ENCODE measurements around the gene MRPS26. TPM values are rescaled to one million over a fixed set of nuclear protein-coding genes. Genes with fewer than 3 reads are reported as not detected.

The MRPS26 gene
- 10 to 100 TPM; 34.4 to 50.8 (median 44.9) TPM for total RNA-seq

DNA sequence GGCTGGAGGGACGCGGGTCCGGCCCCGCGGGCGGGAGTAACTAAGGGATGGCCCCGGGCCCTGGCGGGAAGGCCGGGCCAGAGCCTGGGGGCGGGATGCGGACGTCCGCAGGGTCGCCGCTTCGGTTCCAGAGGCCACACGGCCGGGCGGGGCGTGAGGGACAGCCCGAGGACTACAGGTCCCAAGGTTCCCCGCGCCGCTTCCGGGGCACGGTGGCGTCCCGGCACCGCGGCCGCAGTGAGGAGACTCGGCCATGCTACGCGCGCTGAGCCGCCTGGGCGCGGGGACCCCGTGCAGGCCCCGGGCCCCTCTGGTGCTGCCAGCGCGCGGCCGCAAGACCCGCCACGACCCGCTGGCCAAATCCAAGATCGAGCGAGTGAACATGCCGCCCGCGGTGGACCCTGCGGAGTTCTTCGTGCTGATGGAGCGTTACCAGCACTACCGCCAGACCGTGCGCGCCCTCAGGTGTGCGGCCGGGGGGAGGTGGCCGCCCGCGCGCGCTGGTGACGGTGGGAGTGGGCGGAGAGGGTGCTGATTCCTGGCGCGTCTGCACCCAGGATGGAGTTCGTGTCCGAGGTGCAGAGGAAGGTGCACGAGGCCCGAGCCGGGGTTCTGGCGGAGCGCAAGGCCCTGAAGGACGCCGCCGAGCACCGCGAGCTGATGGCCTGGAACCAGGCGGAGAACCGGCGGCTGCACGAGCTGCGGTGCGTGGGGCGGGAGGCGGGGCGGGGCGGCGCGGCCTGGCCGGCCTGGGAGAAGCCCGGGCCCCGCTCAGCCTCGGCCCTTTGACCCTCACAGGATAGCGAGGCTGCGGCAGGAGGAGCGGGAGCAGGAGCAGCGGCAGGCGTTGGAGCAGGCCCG lies at the start of gene MRPS26:
Gene MRPS26 (plus strand): TSS at position 237 of the 861 bp plus-strand sequence. CDS start 17 bp downstream, at position 254.
- intact Hi-C loops (cut with DNase I; ENCODE audit: low total_unique reads): loop anchor here (5.0 kb wide), 1 partner anchor 71 kb away; no protein-coding TSS in a partner anchor
- H3K27me3 ChIP-seq: no peaks in the 10 kb centered on the region
- peaks cover 4 to 5% of the 10 kb centered on the region in 2 donors for H3K4me1 ChIP-seq

DNA sequence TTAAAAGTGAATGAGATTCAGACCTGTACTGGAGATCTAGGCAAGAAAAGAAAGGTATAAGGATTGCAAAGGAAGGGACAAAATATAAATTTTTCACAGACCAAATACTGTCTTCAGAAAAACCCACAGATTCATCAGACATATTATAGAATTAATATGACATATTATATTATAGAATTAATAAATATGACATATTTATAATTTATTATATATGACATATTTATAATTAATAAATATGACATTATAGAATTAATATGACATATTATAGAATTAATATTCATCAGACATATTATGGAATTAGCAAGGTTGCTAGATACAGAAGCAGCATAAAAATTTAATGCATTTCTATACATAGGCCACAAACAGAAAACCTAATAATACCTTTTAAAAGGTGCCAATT lies 47.1 kb upstream of the MRPS26 start:
- H3K36me3 ChIP-seq: no peaks in the 10 kb centered on the region
- H3K4me3 ChIP-seq: no peak overlapping the region
- H3K9me3 ChIP-seq: no peaks in the 10 kb centered on the region
- no peaks in the 10 kb centered on the region for H3K4me1 ChIP-seq
- H3K27ac ChIP-seq: no peak overlapping the region
- no peaks in the 10 kb centered on the region for H3K27me3 ChIP-seq
- no peak for TF ChIP-seq POLR2AphosphoS5 (IDR thresholded peaks at IDR 0.05)
- no peak for TF ChIP-seq POLR2A (IDR thresholded peaks at IDR 0.05)
- TF ChIP-seq, protein P1, sequence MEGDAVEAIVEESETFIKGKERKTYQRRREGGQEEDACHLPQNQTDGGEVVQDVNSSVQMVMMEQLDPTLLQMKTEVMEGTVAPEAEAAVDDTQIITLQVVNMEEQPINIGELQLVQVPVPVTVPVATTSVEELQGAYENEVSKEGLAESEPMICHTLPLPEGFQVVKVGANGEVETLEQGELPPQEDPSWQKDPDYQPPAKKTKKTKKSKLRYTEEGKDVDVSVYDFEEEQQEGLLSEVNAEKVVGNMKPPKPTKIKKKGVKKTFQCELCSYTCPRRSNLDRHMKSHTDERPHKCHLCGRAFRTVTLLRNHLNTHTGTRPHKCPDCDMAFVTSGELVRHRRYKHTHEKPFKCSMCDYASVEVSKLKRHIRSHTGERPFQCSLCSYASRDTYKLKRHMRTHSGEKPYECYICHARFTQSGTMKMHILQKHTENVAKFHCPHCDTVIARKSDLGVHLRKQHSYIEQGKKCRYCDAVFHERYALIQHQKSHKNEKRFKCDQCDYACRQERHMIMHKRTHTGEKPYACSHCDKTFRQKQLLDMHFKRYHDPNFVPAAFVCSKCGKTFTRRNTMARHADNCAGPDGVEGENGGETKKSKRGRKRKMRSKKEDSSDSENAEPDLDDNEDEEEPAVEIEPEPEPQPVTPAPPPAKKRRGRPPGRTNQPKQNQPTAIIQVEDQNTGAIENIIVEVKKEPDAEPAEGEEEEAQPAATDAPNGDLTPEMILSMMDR (IDR thresholded peaks at IDR 0.05): no peak
- intact Hi-C loops (cut with DNase I; ENCODE audit: low total_unique reads): no loop called here
- DNase-seq (ENCODE audit: low spot score in 2 of 2): no peak

More for the DNA sequence above, at the start of gene MRPS26:
- peak within 1 kb of the TSS; percentile 82 to 91 (median 88) for H3K4me3 ChIP-seq
- H3K36me3 ChIP-seq: no peaks in the 10 kb centered on the region
- TF ChIP-seq POLR2A (IDR thresholded peaks at IDR 0.05): peak; percentile 25
- TF ChIP-seq, protein P1 (IDR thresholded peaks at IDR 0.05): no peak
- TF ChIP-seq POLR2AphosphoS5 (IDR thresholded peaks at IDR 0.05): peak; percentile 60 to 74 (median 74)
- H3K9me3 ChIP-seq: no peaks in the 10 kb centered on the region
- DNase-seq (ENCODE audit: low spot score in 2 of 2): peak; percentile 77 to 85
- H3K27ac ChIP-seq: peak within 1 kb of the TSS; percentile 93 to 94

DNA sequence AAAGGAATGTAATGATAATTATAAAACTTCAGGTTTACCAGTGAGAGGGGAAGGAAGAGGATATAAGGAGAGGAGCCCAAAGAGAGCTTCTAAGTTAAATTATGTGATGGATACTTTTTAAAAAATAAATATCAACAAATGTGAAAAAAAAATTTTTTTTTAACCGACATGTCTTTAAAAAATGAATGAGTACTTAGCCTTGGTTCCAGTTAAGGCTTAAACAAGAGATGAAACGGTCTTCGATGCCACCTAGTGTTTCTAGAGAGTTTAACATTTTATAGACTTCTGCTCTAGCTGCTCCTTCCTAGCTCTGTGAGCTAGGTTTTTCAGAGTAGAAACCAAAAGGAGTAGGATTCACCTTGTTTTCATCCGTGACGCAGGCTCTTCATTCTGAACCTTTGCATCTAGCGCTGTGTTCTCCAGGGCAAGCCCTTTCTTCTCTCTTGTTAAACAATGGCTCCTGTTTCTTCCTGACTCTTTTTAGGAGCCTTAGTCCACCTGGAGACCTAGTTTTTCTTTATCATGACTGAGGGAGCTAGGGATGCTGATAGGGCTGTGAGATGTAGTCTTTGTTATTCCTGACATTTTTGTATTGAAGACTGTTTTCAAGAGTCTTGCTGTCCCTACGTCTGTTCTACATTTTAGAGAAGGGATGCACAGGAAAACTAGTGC lies 44.9 kb upstream of the MRPS26 start:
- no peak overlapping the region for H3K4me3 ChIP-seq
- no peaks in the 10 kb centered on the region for H3K27me3 ChIP-seq
- no peaks in the 10 kb centered on the region for H3K36me3 ChIP-seq
- DNase-seq (ENCODE audit: low spot score in 2 of 2): no peak
- H3K9me3 ChIP-seq: no peaks in the 10 kb centered on the region
- intact Hi-C loops (cut with DNase I; ENCODE audit: low total_unique reads): no loop called here
- no peaks in the 10 kb centered on the region for H3K4me1 ChIP-seq
- no peak overlapping the region for H3K27ac ChIP-seq
- TF ChIP-seq, protein P1 (IDR thresholded peaks at IDR 0.05): peak in 2 of 3 donors; percentile 22 to 29
- no peak for TF ChIP-seq POLR2AphosphoS5 (IDR thresholded peaks at IDR 0.05)

DNA sequence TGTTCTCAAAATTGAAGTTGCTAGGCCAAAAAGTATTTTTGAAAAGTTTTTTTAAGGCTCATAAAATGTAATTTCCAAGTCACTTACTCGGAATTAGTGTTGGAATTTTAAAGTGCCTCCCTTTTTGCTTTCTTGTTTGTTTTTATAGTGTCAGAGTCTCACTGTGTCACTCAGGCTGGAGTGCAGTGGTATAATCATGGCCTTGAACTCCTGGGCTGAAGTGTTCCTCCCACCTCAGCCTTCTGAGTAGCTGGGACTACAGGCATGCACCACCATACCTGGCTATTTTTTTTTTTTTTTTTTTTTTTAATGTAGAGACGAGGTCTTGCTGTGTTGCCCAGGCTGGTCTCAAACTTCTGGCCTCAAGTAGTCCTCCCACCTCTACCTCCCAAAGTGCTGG lies 42.4 kb upstream of the MRPS26 start:
- Histone ChIP-seq H3K4me3 (no peak overlapping the region), H3K9me3 (no peaks in the 10 kb centered on the region), H3K4me1 (no peaks in the 10 kb centered on the region), H3K36me3 (no peaks in the 10 kb centered on the region), H3K27ac (no peak overlapping the region), H3K27me3 (no peaks in the 10 kb centered on the region)
- TF ChIP-seq POLR2AphosphoS5 (IDR thresholded peaks at IDR 0.05) (no peak), POLR2A (IDR thresholded peaks at IDR 0.05) (no peak)
- TF ChIP-seq, protein P1 (IDR thresholded peaks at IDR 0.05): no peak
- intact Hi-C loops (cut with DNase I; ENCODE audit: low total_unique reads): no loop called here
- no peak for DNase-seq (ENCODE audit: low spot score in 2 of 2)

Data from breast epithelium (tissue), 4 donors.